ENCODE results near the gene SYNJ2. TPM values are rescaled to one million over a fixed set of nuclear protein-coding genes. Genes with fewer than 3 reads are reported as not detected.

SYNJ2 gene
- total RNA-seq, 1 experiment from 2014 or later: 10.3 TPM

DNA sequence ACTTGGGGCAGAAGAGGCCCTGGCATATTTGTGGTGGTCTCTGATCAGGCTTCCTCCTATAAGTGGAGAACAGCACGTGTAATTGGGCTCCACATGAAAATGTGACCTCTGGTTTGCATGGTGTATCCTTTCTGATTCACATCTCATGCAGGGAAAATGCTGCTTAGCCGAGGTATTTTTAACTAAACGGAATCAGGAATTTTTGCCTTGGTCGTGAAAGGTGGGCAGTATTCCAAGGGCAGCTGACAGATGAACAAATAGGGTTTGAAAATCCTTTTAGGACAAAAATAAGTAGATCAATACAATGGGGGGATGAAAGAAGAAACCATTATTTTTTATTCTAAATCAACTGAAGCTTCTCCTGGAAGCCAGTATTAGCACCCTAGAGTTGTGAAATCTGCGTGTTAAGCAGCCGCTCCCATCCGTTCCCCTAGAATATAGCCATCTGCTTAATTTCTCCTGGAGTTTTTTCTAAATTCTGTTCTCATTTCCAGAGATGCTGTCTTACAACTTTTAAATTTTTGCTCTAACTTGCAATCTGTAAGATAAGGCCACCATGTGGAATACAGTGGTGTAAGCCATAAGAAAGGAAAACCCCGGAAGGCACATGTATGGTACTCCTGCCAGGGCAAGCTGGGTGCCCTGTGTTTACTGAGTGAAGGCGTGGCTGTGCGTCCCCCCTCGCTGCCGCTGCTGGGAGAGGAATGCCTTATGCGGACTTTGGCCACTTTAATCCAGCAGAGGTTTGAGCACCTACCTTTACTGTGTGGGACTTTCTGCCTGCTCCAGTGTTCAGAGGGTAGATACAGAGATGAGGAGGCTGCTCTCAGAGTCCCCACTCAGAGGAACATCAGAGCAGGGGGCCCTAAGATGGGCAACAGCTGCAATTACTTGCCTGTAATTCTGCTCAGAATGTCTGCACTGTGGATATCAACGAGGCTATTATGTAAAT lies 52.4 kb downstream of the SYNJ2 start:
- Mint-ChIP-seq H3K27me3 (ENCODE audit: insufficient read depth, unreplicated experiment) (no peaks in the 10 kb centered on the region), H3K4me3 (ENCODE audit: unreplicated experiment) (no peak overlapping the region), H3K27ac (ENCODE audit: low read depth, unreplicated experiment) (no peak overlapping the region), H3K4me1 (ENCODE audit: insufficient read depth, unreplicated experiment) (peaks cover 12% of the 10 kb centered on the region), H3K9me3 (ENCODE audit: unreplicated experiment) (no peaks in the 10 kb centered on the region), H3K36me3 (ENCODE audit: insufficient read depth, unreplicated experiment) (no peaks in the 10 kb centered on the region)
- BruUV-seq (replicated peaks): no TSS peak
- CTCF ChIA-PET: interaction anchor here (1.6 kb wide), 1 partner anchor 22 kb away, joined by 4 read pairs; no protein-coding TSS in a partner anchor
- POLR2A ChIA-PET: no interaction called here
- intact Hi-C loops (cut with micrococcal nuclease): no loop called here
- DNase-seq (ENCODE audit: unreplicated experiment): no peak
- TF ChIP-seq, protein P1, sequence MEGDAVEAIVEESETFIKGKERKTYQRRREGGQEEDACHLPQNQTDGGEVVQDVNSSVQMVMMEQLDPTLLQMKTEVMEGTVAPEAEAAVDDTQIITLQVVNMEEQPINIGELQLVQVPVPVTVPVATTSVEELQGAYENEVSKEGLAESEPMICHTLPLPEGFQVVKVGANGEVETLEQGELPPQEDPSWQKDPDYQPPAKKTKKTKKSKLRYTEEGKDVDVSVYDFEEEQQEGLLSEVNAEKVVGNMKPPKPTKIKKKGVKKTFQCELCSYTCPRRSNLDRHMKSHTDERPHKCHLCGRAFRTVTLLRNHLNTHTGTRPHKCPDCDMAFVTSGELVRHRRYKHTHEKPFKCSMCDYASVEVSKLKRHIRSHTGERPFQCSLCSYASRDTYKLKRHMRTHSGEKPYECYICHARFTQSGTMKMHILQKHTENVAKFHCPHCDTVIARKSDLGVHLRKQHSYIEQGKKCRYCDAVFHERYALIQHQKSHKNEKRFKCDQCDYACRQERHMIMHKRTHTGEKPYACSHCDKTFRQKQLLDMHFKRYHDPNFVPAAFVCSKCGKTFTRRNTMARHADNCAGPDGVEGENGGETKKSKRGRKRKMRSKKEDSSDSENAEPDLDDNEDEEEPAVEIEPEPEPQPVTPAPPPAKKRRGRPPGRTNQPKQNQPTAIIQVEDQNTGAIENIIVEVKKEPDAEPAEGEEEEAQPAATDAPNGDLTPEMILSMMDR (IDR thresholded peaks at IDR 0.05; ENCODE audit: unreplicated experiment): no peak

DNA sequence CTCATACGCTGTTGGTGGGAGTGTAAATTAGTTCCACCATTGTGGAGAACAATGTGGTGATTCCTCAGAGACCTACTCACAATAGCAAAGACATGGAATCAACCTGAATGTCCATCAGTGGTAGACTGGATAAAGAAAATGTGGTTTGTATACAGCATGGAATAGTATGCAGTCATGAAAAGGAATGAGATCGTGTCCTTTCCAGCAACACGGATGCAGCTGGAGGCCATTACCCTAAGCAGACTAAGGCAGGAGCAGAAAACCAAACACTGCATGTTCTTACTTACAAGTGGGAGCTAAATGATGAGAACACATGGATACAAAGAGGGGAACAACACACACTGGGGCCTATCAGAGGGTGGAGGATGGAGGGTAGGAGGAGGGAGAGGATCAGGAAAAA lies 54.6 kb downstream of the SYNJ2 start:
- POLR2A ChIA-PET: interaction anchor here (1.3 kb wide), 1 partner anchor 10 kb away, joined by 4 read pairs; no protein-coding TSS in a partner anchor
- BruUV-seq (replicated peaks): no TSS peak
- TF ChIP-seq, protein P1 (IDR thresholded peaks at IDR 0.05; ENCODE audit: unreplicated experiment): no peak
- Mint-ChIP-seq H3K9me3 (ENCODE audit: unreplicated experiment) (no peaks in the 10 kb centered on the region), H3K4me3 (ENCODE audit: unreplicated experiment) (no peak overlapping the region), H3K27ac (ENCODE audit: low read depth, unreplicated experiment) (no peak overlapping the region), H3K36me3 (ENCODE audit: insufficient read depth, unreplicated experiment) (peaks cover 7% of the 10 kb centered on the region), H3K27me3 (ENCODE audit: insufficient read depth, unreplicated experiment) (no peaks in the 10 kb centered on the region), H3K4me1 (ENCODE audit: insufficient read depth, unreplicated experiment) (peaks cover 23% of the 10 kb centered on the region)
- no peak for DNase-seq (ENCODE audit: unreplicated experiment)
- CTCF ChIA-PET: interaction anchor here (0.6 kb wide), 1 partner anchor 26 kb away, joined by 3 read pairs; no protein-coding TSS in a partner anchor
- intact Hi-C loops (cut with micrococcal nuclease): no loop called here

DNA sequence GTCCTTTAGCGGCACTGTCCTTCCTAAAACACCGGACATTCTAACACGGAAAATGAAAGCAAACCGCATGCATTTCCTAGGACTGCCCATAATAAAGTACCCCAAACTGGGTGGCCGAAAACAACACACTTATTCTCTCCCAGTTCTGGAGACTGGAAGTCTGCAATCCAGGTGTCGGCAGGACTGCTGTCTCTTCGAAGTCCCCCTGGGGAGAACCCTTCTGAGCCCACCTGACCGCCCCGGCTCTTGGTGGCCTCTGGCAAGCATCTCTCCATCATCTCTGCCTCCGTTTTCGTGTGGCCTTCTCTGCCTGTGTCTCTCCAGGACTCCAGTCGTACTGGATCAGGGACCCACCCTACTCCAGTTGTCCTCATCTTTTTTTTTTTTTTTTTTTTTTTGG lies 55.4 kb downstream of the SYNJ2 start:
- ChIA-PET POLR2A (no interaction called here), CTCF (no interaction called here)
- H3K36me3 Mint-ChIP-seq (ENCODE audit: insufficient read depth, unreplicated experiment): peaks cover 7% of the 10 kb centered on the region
- H3K27ac Mint-ChIP-seq (ENCODE audit: low read depth, unreplicated experiment): no peak overlapping the region
- TF ChIP-seq, protein P1 (IDR thresholded peaks at IDR 0.05; ENCODE audit: unreplicated experiment): no peak
- intact Hi-C loops (cut with micrococcal nuclease): no loop called here
- no peaks in the 10 kb centered on the region for H3K9me3 Mint-ChIP-seq (ENCODE audit: unreplicated experiment)
- no peaks in the 10 kb centered on the region for H3K27me3 Mint-ChIP-seq (ENCODE audit: insufficient read depth, unreplicated experiment)
- H3K4me1 Mint-ChIP-seq (ENCODE audit: insufficient read depth, unreplicated experiment): peaks cover 20% of the 10 kb centered on the region
- no peak overlapping the region for H3K4me3 Mint-ChIP-seq (ENCODE audit: unreplicated experiment)
- no peak for DNase-seq (ENCODE audit: unreplicated experiment)
- no TSS peak for BruUV-seq (replicated peaks)

DNA sequence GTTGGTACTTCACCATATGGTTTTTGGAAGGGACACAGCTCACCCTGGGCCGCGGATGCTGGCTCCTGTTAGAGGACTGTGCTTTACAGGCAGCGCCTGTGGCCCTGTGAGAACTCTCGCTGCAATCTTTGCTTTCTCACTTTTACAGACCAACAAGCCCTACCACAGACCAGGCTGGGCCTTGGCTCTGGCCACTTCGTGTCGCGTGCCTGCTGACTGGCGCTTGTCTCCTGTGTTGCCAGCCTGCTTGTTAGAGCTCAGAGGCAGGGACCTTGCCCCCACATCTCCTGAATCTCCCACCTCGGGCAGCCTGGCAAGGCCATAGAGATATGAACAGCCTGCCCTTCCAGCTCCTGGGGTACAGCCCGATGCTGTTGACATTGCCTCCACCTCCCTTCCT lies 56.1 kb downstream of the SYNJ2 start:
- H3K27me3 Mint-ChIP-seq (ENCODE audit: insufficient read depth, unreplicated experiment): no peaks in the 10 kb centered on the region
- ChIA-PET CTCF (no interaction called here), POLR2A (interaction anchor here (0.9 kb wide), 1 partner anchor 149 kb away, joined by 3 read pairs; no protein-coding TSS in a partner anchor)
- no peaks in the 10 kb centered on the region for H3K9me3 Mint-ChIP-seq (ENCODE audit: unreplicated experiment)
- H3K4me1 Mint-ChIP-seq (ENCODE audit: insufficient read depth, unreplicated experiment): peaks cover 28% of the 10 kb centered on the region
- no peak overlapping the region for H3K4me3 Mint-ChIP-seq (ENCODE audit: unreplicated experiment)
- TF ChIP-seq, protein P1 (IDR thresholded peaks at IDR 0.05; ENCODE audit: unreplicated experiment): no peak
- no peak for DNase-seq (ENCODE audit: unreplicated experiment)
- H3K36me3 Mint-ChIP-seq (ENCODE audit: insufficient read depth, unreplicated experiment): peaks cover 7% of the 10 kb centered on the region
- BruUV-seq (replicated peaks): no TSS peak
- intact Hi-C loops (cut with micrococcal nuclease): no loop called here
- no peak overlapping the region for H3K27ac Mint-ChIP-seq (ENCODE audit: low read depth, unreplicated experiment)

All from MCF 10A (cell line).